HepG2 (cell line): Measurements from ENCODE around the gene FN1. TPM values are rescaled to one million over a fixed set of nuclear protein-coding genes. Genes with fewer than 3 reads are reported as not detected.

Experiments
- AGO2 ChIP-seq: fragments of 200-400 bp; formaldehyde crosslinking; optimal IDR thresholded peaks from 2 replicates; pipeline ENCODE3; 2017; ENCODE audit warnings: mild to moderate bottlenecking, low read depth, low read length, moderate library complexity
- ATAD3A ChIP-seq: sonication (generic); formaldehyde crosslinking; IDR thresholded peaks from 2 replicates; pipeline ENCODE4 v1.4.0; 2020; ENCODE audit warnings: missing genetic modification reagents
- ATF7-NPFF ChIP-seq: sonication (generic); formaldehyde crosslinking; IDR thresholded peaks from 2 replicates; pipeline ENCODE4 v1.8.1; 2023; ENCODE audit warnings: mild to moderate bottlenecking, low read depth, missing genetic modification reagents, moderate library complexity
- GATAD2A ChIP-seq: IDR thresholded peaks from 2 replicates; pipeline ENCODE4 v1.6.1; 2016
- GFI1 ChIP-seq: sonication (generic); formaldehyde crosslinking; IDR thresholded peaks from 2 replicates; pipeline ENCODE4 v1.5.0; 2020; ENCODE audit warnings: missing genetic modification reagents, mild to moderate bottlenecking, borderline replicate concordance
- HMGA1 ChIP-seq: sonication (generic); formaldehyde crosslinking; conservative IDR thresholded peaks from 2 replicates; pipeline ENCODE4 v1.4.0; 2020; ENCODE audit warnings: missing genetic modification reagents
- HOXA7 ChIP-seq: sonication (generic); formaldehyde crosslinking; IDR thresholded peaks from 2 replicates; pipeline ENCODE4 v1.8.1; 2022; ENCODE audit warnings: mild to moderate bottlenecking, missing genetic modification reagents, moderate library complexity
- KMT2B ChIP-seq: IDR thresholded peaks from 2 replicates; pipeline ENCODE4 v1.6.1; 2016; ENCODE audit warnings: missing genetic modification reagents, missing compliant biosample characterization
- MEIS2 ChIP-seq: sonication (generic); formaldehyde crosslinking; IDR thresholded peaks from 2 replicates; pipeline ENCODE4 v1.9.0; 2021; ENCODE audit warnings: mild to moderate bottlenecking, missing genetic modification reagents
- POLR2A ChIP-seq, 2 experiments: IDR thresholded peaks; 2 replicates each; pipeline ENCODE4 v1.6.1; 2011; ENCODE audit warnings: low read depth in 2 of 2, low read length in 2 of 2, mild to moderate bottlenecking in 1 of 2, moderate library complexity in 1 of 2; ENCODE audit not compliant: insufficient read depth in 1 of 2
- RARA ChIP-seq: IDR thresholded peaks from 2 replicates; pipeline ENCODE4 v1.6.1; 2016; ENCODE audit warnings: missing genetic modification reagents, missing compliant biosample characterization
- RARG ChIP-seq: sonication (generic); formaldehyde crosslinking; IDR thresholded peaks from 2 replicates; pipeline ENCODE4 v1.4.0; 2020; ENCODE audit warnings: low read depth, mild to moderate bottlenecking, missing genetic modification reagents
- SMAD3 ChIP-seq: sonication (generic); formaldehyde crosslinking; IDR thresholded peaks from 2 replicates; pipeline ENCODE4 v1.4.0; 2020; ENCODE audit warnings: missing genetic modification reagents
- SOX5 ChIP-seq: IDR thresholded peaks from 2 replicates; pipeline ENCODE4 v1.6.1; 2016; ENCODE audit warnings: borderline replicate concordance
- ZBTB14 ChIP-seq: sonication (generic); formaldehyde crosslinking; IDR thresholded peaks from 2 replicates; pipeline ENCODE4 v1.4.0; 2020; ENCODE audit warnings: missing genetic modification reagents
- ZBTB26 ChIP-seq: IDR thresholded peaks from 2 replicates; pipeline ENCODE4 v1.6.1; 2016; ENCODE audit warnings: missing compliant biosample characterization, missing genetic modification reagents, borderline replicate concordance
- ZBTB37 ChIP-seq: sonication (generic); formaldehyde crosslinking; IDR thresholded peaks from 2 replicates; pipeline ENCODE4 v1.4.0; 2020; ENCODE audit warnings: mild to moderate bottlenecking, missing genetic modification reagents
- ZBTB42 ChIP-seq: sonication (generic); formaldehyde crosslinking; IDR thresholded peaks from 2 replicates; pipeline ENCODE4 v1.5.0; 2020; ENCODE audit warnings: mild to moderate bottlenecking, missing genetic modification reagents
- ZC3H13 ChIP-seq: sonication (generic); formaldehyde crosslinking; IDR thresholded peaks from 2 replicates; pipeline ENCODE4 v1.8.1; 2023; ENCODE audit warnings: mild to moderate bottlenecking, missing genetic modification reagents, moderate library complexity
- ZMYM2 ChIP-seq: sonication (generic); formaldehyde crosslinking; IDR thresholded peaks from 2 replicates; pipeline ENCODE4 v1.8.0; 2022; ENCODE audit warnings: mild to moderate bottlenecking, missing genetic modification reagents
- ZNF230 ChIP-seq: sonication (generic); formaldehyde crosslinking; IDR thresholded peaks from 2 replicates; pipeline ENCODE4 v1.4.0; 2020; ENCODE audit warnings: mild to moderate bottlenecking, missing genetic modification reagents
- ZNF44 ChIP-seq: sonication (generic); formaldehyde crosslinking; IDR thresholded peaks from 2 replicates; pipeline ENCODE4 v1.5.1; 2020; ENCODE audit warnings: mild to moderate bottlenecking, missing genetic modification reagents
- ZNF496 ChIP-seq: sonication (generic); formaldehyde crosslinking; IDR thresholded peaks from 2 replicates; pipeline ENCODE4 v1.8.1; 2023; ENCODE audit warnings: mild to moderate bottlenecking, moderate library complexity, missing genetic modification reagents; ENCODE audit not compliant: insufficient replicate concordance
- ZNF567 ChIP-seq: sonication (generic); formaldehyde crosslinking; IDR thresholded peaks from 2 replicates; pipeline ENCODE4 v1.8.1; 2023; ENCODE audit warnings: mild to moderate bottlenecking, missing genetic modification reagents, borderline replicate concordance
- ZNF607 ChIP-seq: sonication (generic); formaldehyde crosslinking; IDR thresholded peaks from 2 replicates; pipeline ENCODE4 v1.5.1; 2020; ENCODE audit warnings: missing genetic modification reagents, mild to moderate bottlenecking, borderline replicate concordance
- ZNF616 ChIP-seq: sonication (generic); formaldehyde crosslinking; IDR thresholded peaks from 2 replicates; pipeline ENCODE4 v1.5.0; 2020; ENCODE audit warnings: low read depth, mild to moderate bottlenecking, missing genetic modification reagents
- ZNF691 ChIP-seq: sonication (generic); formaldehyde crosslinking; IDR thresholded peaks from 2 replicates; pipeline ENCODE4 v1.4.0; 2020; ENCODE audit warnings: missing genetic modification reagents, low read depth, mild to moderate bottlenecking, borderline replicate concordance
- polyA plus RNA-seq, 8 experiments: library from polyadenylated mRNA; depleted of rRNA in 3 of 8; stranded (reverse) in 7 of 8; unstranded in 1 of 8; fragments of >200 nt; fragmentation: Illumina TruSeq in 4 of 8; extraction: Trizol in 4 of 8; gene quantifications; 2 replicates each; pipeline versions ENCODE4 v1.2.1 to v1.2.3, GENCODE V29; 2011 to 2016; ENCODE audit warnings: low read depth in 4 of 8, missing spikeins in 1 of 8, mixed read lengths in 1 of 8; ENCODE audit not compliant: insufficient read depth in 1 of 8
- total RNA-seq, 5 experiments: library from RNA; depleted of rRNA; stranded (reverse); fragments of >200 nt; fragmentation: Illumina TruSeq; extraction: Trizol; gene quantifications; 2 replicates each; pipeline ENCODE4 v1.2.3, GENCODE V29; 2016; ENCODE audit warnings: low read depth in 1 of 5

The FN1 gene
- total and polyA plus RNA-seq, 2 of the 13 experiments (the other 11 are each of a cell fraction or from before 2014, with no cell fraction given) = 1,847 to 6,471 TPM

- TF ChIP-seq ZBTB37 (CRISPR knock-in tag) = no peak
- TF ChIP-seq ZNF44 (CRISPR knock-in tag) = no peak
- TF ChIP-seq ZNF616 (CRISPR knock-in tag) = no peak
- TF ChIP-seq ZC3H13 (CRISPR knock-in tag) = no peak
- no peak for TF ChIP-seq ZNF691
- TF ChIP-seq POLR2A (IDR thresholded peaks at IDR 0.05; ENCODE audit: insufficient read depth in 1 of 2, low read depth in 2 of 2, low read length in 2 of 2) = 0 out of 4 replicates have a peak, but pooled peaks of 1 of the 2 experiments have one; percentile 23
- TF ChIP-seq KMT2B (CRISPR knock-in tag) = no peak
- no peak for TF ChIP-seq SOX5
- no peak for TF ChIP-seq SMAD3
- no peak for TF ChIP-seq HOXA7
- TF ChIP-seq ZNF567 (CRISPR knock-in tag) = no peak
- no peak for TF ChIP-seq ATAD3A (CRISPR knock-in tag)
- TF ChIP-seq ZBTB26 (CRISPR knock-in tag) = no peak
- no peak for TF ChIP-seq ZBTB42 (CRISPR knock-in tag)
- no peak for TF ChIP-seq GATAD2A (CRISPR knock-in tag)
- no peak for TF ChIP-seq GFI1 (CRISPR knock-in tag)
- TF ChIP-seq HMGA1 (CRISPR knock-in tag) = no peak
- TF ChIP-seq ZNF230 (CRISPR knock-in tag) = no peak
- no peak for TF ChIP-seq ZNF607 (CRISPR knock-in tag)
- peak; percentile 21 for TF ChIP-seq AGO2
- TF ChIP-seq RARA = no peak
- TF ChIP-seq ZNF496 (CRISPR knock-in tag) = no peak
- no peak for TF ChIP-seq RARG (CRISPR knock-in tag)
- no peak for TF ChIP-seq MEIS2 (CRISPR knock-in tag)
- TF ChIP-seq ATF7-NPFF (CRISPR knock-in tag) = no peak
- TF ChIP-seq ZMYM2 (CRISPR knock-in tag) = no peak
- no peak for TF ChIP-seq ZBTB14 (CRISPR knock-in tag)
Observed at GRCh38 chr2:215361211-215361875, 74.5 kb downstream of the FN1 start (continued).
